T-helper 1 cell treated with Interleukin-12 subunit alpha and Interleukin-12 subunit beta and Interleukin-4 antibody, amounts not matched to agents 30 μg/mL and 1 μg/mL, for 36 hours (primary cell): ENCODE results near the gene SAMM50.

Experiments
- H3K27ac Mint-ChIP-seq: one replicate; pipeline ENCODE4 v1.8.0; 2021; ENCODE audit warnings: mild to moderate bottlenecking, mixed read lengths
- H3K27me3 Mint-ChIP-seq: one replicate; pipeline ENCODE4 v1.8.0; 2021; ENCODE audit warnings: low read depth, mixed read lengths
- H3K36me3 Mint-ChIP-seq: one replicate; pipeline ENCODE4 v1.8.0; 2021; ENCODE audit warnings: low read depth, mixed read lengths
- H3K4me1 Mint-ChIP-seq: one replicate; pipeline ENCODE4 v1.8.0; 2021; ENCODE audit warnings: low read depth, mixed read lengths
- H3K4me3 Mint-ChIP-seq: one replicate; pipeline ENCODE4 v1.8.0; 2021; ENCODE audit warnings: mild to moderate bottlenecking, moderate library complexity, mixed read lengths
- H3K9me3 Mint-ChIP-seq: one replicate; pipeline ENCODE4 v1.8.0; 2021; ENCODE audit warnings: mixed read lengths

The SAMM50 gene

DNA sequence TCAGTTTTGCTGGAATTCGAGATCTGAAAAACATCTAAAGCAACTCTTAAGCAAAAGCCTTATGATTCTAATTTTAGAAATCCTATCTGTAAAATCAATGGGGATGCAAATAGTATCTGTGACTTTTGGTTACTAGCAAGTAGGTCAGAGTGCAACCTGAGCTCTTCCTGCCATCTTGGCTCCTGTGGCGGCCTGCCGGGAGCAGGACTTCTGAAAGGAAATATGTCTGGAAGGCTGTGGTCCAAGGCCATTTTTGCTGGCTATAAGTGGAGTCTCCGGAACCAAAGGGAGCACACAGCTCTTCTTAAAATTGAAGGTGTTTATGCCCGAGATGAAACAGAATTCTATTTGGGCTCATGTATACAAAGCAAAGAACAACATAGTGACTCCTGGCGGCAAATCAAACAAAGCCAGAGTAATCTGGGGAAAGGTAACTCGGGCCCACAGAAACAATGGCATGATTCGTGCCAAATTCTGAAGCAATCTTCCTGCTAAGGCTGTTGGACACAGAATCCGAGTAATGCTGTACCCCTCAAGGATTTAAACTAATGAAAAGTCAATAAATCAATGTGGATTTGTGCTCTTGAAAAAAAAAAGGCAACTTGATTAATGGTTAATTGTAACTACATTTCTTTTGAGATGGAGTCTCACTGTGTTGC is 1.7 kb downstream of the SAMM50 start:
- Mint-ChIP-seq H3K36me3 (peaks cover 3% of the 10 kb centered on the region), H3K4me3 (peak overlapping the region; percentile 95), H3K9me3 (no peaks in the 10 kb centered on the region), H3K27me3 (no peaks in the 10 kb centered on the region), H3K27ac (no peak overlapping the region), H3K4me1 (peaks cover 24% of the 10 kb centered on the region)

DNA sequence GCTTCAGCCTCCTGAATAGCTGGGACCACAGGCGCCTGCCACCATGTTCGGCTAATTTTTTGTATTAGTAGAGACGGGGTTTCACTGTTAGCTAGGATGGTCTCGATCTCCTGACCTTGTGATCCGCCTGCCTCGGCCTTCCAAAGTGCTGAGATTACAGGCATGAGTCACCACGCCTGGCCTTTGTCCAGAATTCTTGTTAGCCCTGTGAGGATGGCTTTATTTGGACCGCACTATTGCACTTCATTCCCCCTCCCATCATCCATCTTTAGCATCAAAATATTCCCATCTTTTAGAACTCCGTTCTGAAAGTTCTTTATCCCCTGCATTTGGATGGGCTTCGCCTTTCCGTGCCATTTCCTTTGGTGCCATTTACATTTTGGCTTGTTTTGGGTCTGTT is 2.6 kb downstream of the SAMM50 start:
- Mint-ChIP-seq H3K9me3 (no peaks in the 10 kb centered on the region), H3K27ac (no peak overlapping the region), H3K27me3 (no peaks in the 10 kb centered on the region), H3K4me3 (peak overlapping the region; percentile 27), H3K36me3 (peaks cover 3% of the 10 kb centered on the region), H3K4me1 (peaks cover 24% of the 10 kb centered on the region)

DNA sequence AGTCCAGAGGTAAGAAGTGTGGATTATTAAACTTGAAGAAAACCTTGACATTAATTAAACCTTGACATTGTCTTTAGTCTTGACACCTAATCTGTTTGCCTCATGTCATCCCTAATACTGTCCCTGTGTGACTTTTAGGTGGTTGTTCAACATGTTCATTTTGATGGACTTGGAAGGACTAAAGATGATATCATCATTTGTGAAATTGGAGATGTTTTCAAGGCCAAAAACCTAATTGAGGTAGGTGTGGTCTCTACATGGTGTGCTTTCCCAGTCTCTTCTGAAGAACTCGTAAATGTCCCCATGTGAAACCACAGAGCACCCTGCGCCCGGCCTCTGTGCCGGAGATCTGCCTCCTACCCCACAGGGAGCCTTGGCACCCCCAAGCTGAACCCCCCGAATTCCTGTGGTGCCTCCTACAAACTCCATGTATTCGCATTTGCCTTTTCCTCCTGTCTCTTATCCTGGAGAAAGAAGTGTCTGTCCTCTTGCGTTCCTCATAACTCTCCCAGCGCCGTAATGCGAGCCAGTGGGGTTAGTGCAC is 9.1 kb downstream of the SAMM50 start:
- H3K27ac Mint-ChIP-seq = no peak overlapping the region
- H3K9me3 Mint-ChIP-seq = no peaks in the 10 kb centered on the region
- H3K4me3 Mint-ChIP-seq = no peak overlapping the region
- no peaks in the 10 kb centered on the region for H3K27me3 Mint-ChIP-seq
- peaks cover 26% of the 10 kb centered on the region for H3K36me3 Mint-ChIP-seq
- H3K4me1 Mint-ChIP-seq = peaks cover under 1% of the 10 kb centered on the region

DNA sequence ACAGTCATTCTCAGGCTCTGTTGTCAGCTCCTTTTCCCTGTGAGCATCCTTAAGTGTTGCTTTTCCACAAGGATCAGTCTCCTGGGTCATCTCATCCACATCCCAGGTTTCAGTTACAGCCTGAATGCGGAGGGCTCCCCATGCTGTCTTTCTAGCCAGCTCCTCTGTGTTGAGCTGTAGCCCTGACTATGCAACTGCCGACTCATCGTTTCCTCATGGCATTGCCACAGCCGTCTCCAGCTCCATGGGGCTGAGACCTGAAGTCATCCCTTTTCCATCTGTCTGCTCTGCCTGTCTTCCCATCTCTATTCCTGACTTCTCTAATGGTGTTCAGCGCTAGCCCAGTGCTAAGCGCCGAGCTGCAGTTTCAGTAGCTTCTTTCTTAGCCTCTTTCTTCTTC is 11.8 kb downstream of the SAMM50 start:
- H3K4me3 Mint-ChIP-seq = no peak overlapping the region
- H3K27ac Mint-ChIP-seq = no peak overlapping the region
- H3K4me1 Mint-ChIP-seq = peaks cover 2% of the 10 kb centered on the region
- peaks cover 34% of the 10 kb centered on the region for H3K36me3 Mint-ChIP-seq
- no peaks in the 10 kb centered on the region for H3K27me3 Mint-ChIP-seq
- no peaks in the 10 kb centered on the region for H3K9me3 Mint-ChIP-seq

DNA sequence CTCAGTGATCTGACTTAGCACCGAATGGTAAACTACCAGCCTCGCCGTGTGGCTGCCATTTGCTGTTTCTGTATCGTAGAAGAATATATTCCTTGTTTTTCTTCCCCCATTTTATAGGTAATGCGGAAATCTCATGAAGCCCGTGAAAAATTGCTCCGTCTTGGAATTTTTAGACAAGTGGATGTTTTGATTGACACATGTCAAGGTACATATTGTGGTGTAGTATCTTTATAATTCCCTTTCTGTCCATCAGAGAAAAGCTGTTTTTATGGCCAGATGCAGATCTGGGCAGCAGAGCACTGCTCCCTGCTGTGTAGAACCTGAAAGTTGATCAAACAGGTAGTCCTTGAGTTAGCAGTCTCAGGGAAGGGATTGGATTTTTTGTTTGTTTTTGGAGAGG is 13.4 kb downstream of the SAMM50 start:
- Mint-ChIP-seq H3K9me3 (no peaks in the 10 kb centered on the region), H3K4me3 (no peak overlapping the region), H3K36me3 (peaks cover 32% of the 10 kb centered on the region)

DNA sequence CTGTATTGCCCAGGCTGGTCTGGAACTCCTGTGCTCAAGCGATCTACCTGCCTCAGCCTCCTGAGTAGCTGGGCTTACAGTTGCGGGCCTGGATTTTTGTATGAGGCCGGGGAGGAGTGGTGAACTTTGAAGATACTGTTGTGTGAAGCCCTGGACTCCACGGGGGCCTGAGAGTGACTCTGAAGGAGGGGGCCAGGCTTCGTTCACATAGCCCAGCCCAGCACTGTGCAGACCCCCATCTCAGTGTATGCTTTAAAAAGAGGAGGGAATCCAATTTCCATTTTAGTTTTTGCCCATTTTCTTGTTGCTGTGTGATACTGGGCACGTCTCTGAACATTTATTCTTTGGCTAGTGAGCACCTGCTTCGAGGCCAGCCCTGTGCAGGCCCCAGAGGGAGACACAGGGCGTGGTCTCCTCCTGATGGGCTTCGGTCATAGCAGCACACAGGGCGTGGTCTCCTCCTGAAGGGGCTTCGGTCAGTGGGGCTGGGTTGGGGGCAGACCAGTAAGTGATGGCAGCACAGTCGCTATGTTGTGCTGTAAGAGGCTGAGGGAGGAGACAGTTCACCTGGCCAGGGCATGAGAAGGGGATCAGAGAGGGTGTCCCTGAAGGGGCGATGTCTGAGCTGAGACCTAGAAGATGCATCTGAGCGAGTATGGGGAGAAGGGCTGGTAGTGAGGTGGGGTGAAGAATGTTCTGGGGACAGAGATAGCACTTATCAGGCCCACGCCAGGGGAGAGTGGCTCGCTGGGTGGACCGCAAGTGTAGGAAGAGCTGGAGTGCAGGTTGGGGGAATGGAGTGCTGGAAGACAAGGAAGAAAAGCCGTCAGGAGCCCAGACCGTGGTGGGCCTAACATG is 14.0 kb downstream of the SAMM50 start:
- Mint-ChIP-seq H3K27ac (no peak overlapping the region), H3K4me1 (peaks cover 2% of the 10 kb centered on the region), H3K9me3 (no peaks in the 10 kb centered on the region), H3K36me3 (peaks cover 34% of the 10 kb centered on the region), H3K4me3 (no peak overlapping the region), H3K27me3 (no peaks in the 10 kb centered on the region)

More for the DNA sequence above, 13.4 kb downstream of the SAMM50 start:
- no peak overlapping the region for H3K27ac Mint-ChIP-seq
- peaks cover 2% of the 10 kb centered on the region for H3K4me1 Mint-ChIP-seq
- H3K27me3 Mint-ChIP-seq = no peaks in the 10 kb centered on the region

DNA sequence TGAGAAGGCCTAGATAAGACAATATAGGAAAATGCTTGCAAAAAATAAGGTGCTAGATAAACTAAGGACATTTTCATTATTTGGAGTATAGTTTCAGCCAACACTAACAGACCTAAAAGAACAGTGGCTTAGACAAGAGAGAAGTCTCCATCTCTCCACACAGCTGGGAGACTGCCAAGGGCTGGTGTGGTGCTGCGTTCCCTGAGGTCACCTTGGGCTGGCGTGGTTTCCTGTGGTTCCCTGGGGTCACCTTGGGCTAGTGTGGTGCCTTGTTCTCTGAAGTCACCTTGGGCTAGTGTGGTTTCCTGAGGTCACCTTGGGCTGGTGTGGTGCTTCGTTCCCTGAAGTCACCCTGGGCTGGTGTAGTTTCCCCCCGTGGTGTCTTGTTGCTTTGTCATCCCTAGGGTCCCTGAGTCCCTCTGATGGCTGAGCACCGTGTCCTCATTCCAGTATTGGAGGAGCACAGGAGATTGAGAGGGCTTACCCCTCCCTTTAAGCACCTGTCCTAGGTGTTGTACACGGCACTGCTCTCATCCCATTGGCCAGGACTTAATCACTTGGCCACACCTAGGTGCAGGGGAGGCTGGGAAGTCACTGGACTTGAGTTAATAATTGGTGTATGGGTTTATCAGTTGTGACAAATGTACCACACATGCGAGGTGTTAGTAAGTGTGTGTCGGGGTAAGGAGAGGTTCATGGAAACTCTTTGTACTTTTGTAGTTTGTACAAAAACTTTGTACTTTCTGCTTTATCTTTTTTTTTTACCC is 14.9 kb downstream of the SAMM50 start:
- Mint-ChIP-seq H3K9me3 (no peaks in the 10 kb centered on the region), H3K27me3 (no peaks in the 10 kb centered on the region), H3K4me3 (no peak overlapping the region), H3K27ac (no peak overlapping the region), H3K36me3 (peaks cover 32% of the 10 kb centered on the region), H3K4me1 (peaks cover 2% of the 10 kb centered on the region)

DNA sequence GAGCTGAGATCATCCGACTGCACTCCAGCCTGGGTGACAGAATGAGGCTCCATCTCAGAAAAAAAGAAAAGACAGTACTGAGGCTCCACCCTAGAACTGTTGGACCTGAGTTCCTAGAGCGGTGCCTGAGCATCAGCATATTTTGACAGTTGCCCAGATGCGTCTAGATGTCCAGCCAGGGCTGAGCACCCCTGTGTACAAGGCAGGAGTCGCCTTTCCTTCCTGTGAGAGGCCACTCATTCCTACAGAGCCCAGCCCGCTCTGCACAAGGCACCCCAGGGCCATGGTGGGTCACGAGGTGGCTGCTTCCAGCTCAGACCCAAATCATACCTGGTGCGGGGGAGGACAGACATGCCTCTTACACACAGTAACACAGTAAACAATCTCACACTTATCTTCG is 15.9 kb downstream of the SAMM50 start:
- peaks cover 31% of the 10 kb centered on the region for H3K36me3 Mint-ChIP-seq
- no peak overlapping the region for H3K27ac Mint-ChIP-seq
- H3K27me3 Mint-ChIP-seq = no peaks in the 10 kb centered on the region
- H3K4me1 Mint-ChIP-seq = peaks cover 2% of the 10 kb centered on the region
- H3K4me3 Mint-ChIP-seq = no peak overlapping the region
- no peaks in the 10 kb centered on the region for H3K9me3 Mint-ChIP-seq

DNA sequence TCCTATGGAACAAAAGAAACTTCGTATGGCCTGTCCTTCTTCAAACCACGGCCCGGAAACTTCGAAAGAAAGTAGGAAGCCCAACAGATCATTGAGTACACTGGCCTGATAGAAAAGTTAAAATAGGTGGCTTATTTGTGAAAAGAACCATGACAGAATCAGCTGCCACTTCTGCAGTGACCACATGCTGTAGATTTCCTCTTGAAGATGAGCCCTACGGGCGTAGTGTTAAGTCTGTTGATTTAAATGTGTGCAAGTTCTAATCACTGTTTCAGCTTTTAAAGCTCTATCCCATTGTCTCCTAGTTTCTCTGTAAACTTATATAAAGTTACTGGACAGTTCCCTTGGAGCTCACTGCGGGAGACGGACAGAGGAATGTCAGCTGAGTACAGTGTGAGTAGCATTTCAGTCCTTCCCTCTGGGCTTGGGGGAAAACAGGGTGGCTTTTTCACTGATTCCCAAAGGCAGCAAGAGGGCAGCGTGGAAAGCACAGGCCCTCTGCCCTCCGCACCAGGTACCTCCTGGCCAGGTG is 17.8 kb downstream of the SAMM50 start:
- peaks cover 25% of the 10 kb centered on the region for H3K36me3 Mint-ChIP-seq
- no peak overlapping the region for H3K4me3 Mint-ChIP-seq
- no peaks in the 10 kb centered on the region for H3K9me3 Mint-ChIP-seq
- H3K27me3 Mint-ChIP-seq = no peaks in the 10 kb centered on the region
- H3K27ac Mint-ChIP-seq = no peak overlapping the region
- H3K4me1 Mint-ChIP-seq = peaks cover 2% of the 10 kb centered on the region

DNA sequence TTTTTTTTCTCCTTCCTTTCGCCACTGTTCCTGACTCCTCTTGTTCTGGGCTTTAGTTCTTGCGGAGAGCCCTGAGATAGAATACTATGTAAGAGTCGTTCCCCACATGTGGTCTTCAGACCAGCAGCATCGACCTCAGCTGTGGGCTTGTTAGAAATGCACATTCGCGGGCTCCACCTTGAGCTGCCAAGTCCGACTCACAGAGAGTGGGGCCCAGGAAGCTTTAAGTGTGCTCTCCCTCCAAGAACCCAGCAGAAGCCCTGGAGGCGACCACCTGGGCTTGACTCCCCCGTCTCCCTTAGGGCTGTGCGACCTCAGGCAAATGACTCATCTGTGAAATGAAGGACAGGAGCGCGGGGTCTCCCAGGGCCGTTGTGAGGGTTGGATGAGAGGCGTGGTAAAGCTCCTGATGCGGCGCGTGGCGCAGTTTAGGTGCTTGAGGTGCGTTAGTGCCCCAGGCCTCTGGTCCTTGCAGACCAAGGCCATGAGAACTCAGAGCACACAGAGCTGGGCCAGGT is 18.8 kb downstream of the SAMM50 start:
- no peak overlapping the region for H3K27ac Mint-ChIP-seq

DNA sequence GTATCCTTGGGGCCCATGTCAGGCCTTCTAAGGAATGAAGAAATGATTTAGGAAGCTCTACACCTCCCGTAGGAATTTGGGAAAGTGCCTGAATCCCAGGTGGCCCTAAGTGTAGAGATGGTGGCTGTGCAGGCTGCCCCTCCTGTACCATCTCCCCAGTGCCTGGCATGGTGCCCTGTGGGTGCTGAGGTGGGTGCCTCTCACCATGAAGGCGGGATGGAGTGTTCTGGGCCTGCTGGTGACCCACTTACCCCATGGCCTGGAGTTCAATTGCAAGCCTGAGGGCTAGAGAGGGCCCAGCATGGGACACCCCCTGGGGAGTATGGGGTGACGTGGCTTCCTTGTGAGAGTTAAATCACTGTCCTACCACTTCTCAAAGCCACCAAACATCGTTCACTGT is 19.8 kb downstream of the SAMM50 start:
- Mint-ChIP-seq H3K27me3 (no peaks in the 10 kb centered on the region), H3K27ac (no peak overlapping the region), H3K36me3 (peaks cover 25% of the 10 kb centered on the region), H3K4me3 (no peak overlapping the region), H3K9me3 (no peaks in the 10 kb centered on the region), H3K4me1 (no peaks in the 10 kb centered on the region)

More for the DNA sequence above, 18.8 kb downstream of the SAMM50 start:
- Mint-ChIP-seq H3K9me3 (no peaks in the 10 kb centered on the region), H3K36me3 (peaks cover 21% of the 10 kb centered on the region), H3K27me3 (no peaks in the 10 kb centered on the region), H3K4me3 (no peak overlapping the region), H3K4me1 (peaks cover 2% of the 10 kb centered on the region)

DNA sequence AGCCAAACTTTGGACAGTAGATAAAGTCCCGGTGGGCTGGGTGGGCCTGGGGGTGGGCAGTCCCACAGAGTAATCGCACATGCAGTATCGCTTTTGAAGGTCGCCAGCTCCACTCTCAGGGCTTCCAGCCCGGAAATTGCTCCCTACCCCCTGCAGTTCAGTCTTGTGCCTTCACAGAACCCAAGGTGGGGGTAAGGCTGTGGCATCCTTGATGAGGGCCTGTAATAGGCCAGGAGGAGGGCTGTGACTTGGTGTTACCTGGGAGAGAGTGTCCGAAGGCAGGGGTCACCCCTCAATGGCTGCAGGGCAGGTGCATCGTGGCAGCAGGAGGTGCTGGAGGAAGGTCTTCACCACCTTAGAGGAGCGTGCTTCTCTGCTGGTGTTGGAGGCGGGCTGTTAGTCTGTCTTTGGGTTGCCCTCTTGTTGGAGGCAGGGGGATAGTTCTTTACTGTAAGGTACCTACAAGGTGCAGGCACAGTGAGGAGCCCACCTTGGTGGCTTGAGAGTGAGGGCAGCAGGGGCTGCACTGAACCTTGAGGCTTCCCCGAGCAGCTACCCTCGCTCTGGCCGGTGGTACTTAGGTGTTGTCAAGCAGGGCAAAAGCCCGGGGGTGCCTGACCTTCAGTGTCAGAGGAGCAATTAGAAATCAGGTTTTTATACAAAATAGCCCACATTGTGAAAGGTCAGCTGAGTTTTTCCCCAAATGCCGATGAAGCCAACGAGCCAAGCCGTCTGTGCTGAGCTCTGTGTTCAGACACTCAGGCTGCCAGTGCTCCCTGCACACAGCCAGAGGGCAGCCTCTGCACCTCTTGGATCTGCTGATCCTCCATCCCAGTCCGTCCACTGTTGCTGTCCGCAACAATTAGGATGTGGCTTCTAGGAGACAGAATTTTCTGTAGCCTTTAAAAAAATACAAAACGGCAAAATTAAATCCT is 21.9 kb downstream of the SAMM50 start:
- Mint-ChIP-seq H3K27me3 (no peaks in the 10 kb centered on the region), H3K4me1 (no peaks in the 10 kb centered on the region), H3K9me3 (no peaks in the 10 kb centered on the region), H3K36me3 (peaks cover 31% of the 10 kb centered on the region), H3K27ac (no peak overlapping the region), H3K4me3 (no peak overlapping the region)

DNA sequence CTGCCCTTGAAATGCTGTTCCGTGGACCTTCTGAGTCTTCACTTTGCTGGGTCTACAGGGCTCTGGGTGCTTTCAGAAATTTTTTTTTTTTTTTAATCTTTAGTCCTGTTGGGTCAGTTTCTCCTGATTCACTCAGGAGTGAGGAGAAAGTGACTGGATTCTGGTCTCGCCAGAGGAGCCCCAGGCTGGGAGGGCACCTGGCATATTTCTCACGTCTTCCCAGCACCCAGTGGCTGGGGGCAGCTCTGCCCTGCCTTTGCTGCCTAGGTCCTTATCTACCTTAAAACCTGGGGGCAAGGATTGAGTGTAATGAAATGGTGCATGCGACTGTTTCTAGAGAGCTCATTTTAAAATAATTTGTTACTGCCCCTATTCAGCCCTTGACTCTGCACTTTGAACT is 23.3 kb downstream of the SAMM50 start:
- Mint-ChIP-seq H3K36me3 (peaks cover 33% of the 10 kb centered on the region), H3K27ac (no peak overlapping the region), H3K27me3 (no peaks in the 10 kb centered on the region), H3K4me1 (no peaks in the 10 kb centered on the region), H3K9me3 (no peaks in the 10 kb centered on the region), H3K4me3 (no peak overlapping the region)
